Upper lobe of left lung (tissue), 6 donors: ENCODE data around the gene SCNN1G. TPM values are rescaled to one million over a fixed set of nuclear protein-coding genes. Genes with fewer than 3 reads are reported as not detected.

Experiments used
- ATAC-seq, 2 donors: fragments of 200-7000 bp; cut with Tn5 transposase; one replicate each; pipeline ENCODE4 v1.9.1; 2022; ENCODE audit warnings: mild to moderate bottlenecking in 2 of 2, moderate library complexity in 2 of 2; ENCODE audit not compliant: low FRiP score in 2 of 2
- DNase-seq, 2 donors: peaks; one replicate each; pipeline ENCODE4 v3.0.0-alpha.2; 2019 to 2020
- H3K27ac ChIP-seq, 4 donors: fragments of 200-600 bp; sonication (generic); one replicate each; pipeline ENCODE4 v1.5.1; 2016 to 2019
- H3K27me3 ChIP-seq, 4 donors: fragments of 200-600 bp; sonication (generic); one replicate each; pipeline ENCODE4 v1.5.1; 2017 to 2019
- H3K36me3 ChIP-seq, 4 donors: fragments of 200-600 bp; sonication (generic); one replicate each; pipeline ENCODE4 v1.5.1; 2016 to 2019
- H3K4me1 ChIP-seq, 4 donors: fragments of 200-600 bp; sonication (generic); one replicate each; pipeline ENCODE4 v1.5.1; 2018 to 2019
- H3K4me3 ChIP-seq, 4 donors: fragments of 200-600 bp; sonication (generic); one replicate each; pipeline ENCODE4 v1.5.1; 2017 to 2019; ENCODE audit warnings: mild to moderate bottlenecking in 2 of 4, moderate library complexity in 1 of 4
- H3K9me3 ChIP-seq, 4 donors: fragments of 200-600 bp; sonication (generic); one replicate each; pipeline ENCODE4 v1.5.1; 2018 to 2019
- EP300 ChIP-seq, 4 donors: sonication (generic); formaldehyde crosslinking; IDR thresholded peaks; one replicate each; pipeline ENCODE4 v1.5.1; 2017; ENCODE audit warnings: antibody characterized with exemption in 4 of 4, control low read depth in 2 of 4
- POLR2A ChIP-seq, 4 donors: fragments of 450-650 bp; IDR thresholded peaks; one replicate each; pipeline ENCODE4 v1.5.1; 2016 to 2017; ENCODE audit warnings: antibody characterized with exemption in 4 of 4, mild to moderate bottlenecking in 2 of 4
- POLR2AphosphoS5 ChIP-seq, 2 donors: sonication (generic); formaldehyde crosslinking; IDR thresholded peaks; one replicate each; pipeline ENCODE4 v1.5.1; 2017; ENCODE audit warnings: antibody characterized with exemption in 2 of 2
- WGBS, 2 donors: methylation state at CpG; one replicate each; pipeline ENCODE4 v1.1.5; 2017 to 2018; 5-methylcytosine and 5-hydroxymethylcytosine counted together
- total RNA-seq, 6 donors: library from RNA; depleted of rRNA in 4 of 6; stranded (reverse); fragments of >200 nt in 4 of 6; gene quantifications; one replicate each; pipeline versions ENCODE4 v1.1.0 to v1.2.1, GENCODE V29; 2016 to 2021
- TF ChIP-seq, protein P1 (sequence below), 6 experiments: fragments of 450-650 bp in 4 of 6; fragments of 200-600 bp in 2 of 6; sonication (generic) in 2 of 6; IDR thresholded peaks; one replicate each; pipeline ENCODE4 v1.5.1; 2016 to 2019; ENCODE audit warnings: antibody characterized with exemption in 6 of 6
- donor health status: DM: no; HTN: no; CAD: no; lungs with moderate emphysema.
- donor health status: DM: no; HTN: yes; CAD: no; lungs with severe emphysema.

The SCNN1G gene
- total RNA-seq, 6 donors from 2014 or later, result 10.8 to 16.8 (median 13.8) TPM

DNA sequence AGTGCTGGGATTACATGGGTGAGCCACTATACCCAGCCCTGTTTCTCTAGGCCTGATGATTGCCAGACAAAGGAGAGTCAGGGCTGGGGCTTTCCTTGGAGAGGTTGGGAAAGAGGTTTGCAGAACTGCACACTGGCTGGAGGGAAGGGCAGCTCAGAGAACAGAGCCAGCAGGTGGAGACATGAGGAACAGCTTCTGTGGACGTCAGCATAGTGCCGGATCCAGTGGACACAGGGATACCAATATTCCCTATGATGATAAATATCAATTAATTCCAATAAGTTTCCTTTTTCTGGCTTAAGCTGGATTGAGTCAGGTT is 76.3 kb downstream of the SCNN1G start:
- Histone ChIP-seq H3K9me3 (no peaks in the 10 kb centered on the region), H3K4me1 (no peaks in the 10 kb centered on the region), H3K36me3 (no peaks in the 10 kb centered on the region), H3K27ac (no peak overlapping the region), H3K4me3 (no peak overlapping the region), H3K27me3 (no peaks in the 10 kb centered on the region)
- TF ChIP-seq POLR2A (IDR thresholded peaks at IDR 0.05) (no peak), POLR2AphosphoS5 (IDR thresholded peaks at IDR 0.05) (no peak), EP300 (IDR thresholded peaks at IDR 0.05) (no peak)
- TF ChIP-seq, protein P1, sequence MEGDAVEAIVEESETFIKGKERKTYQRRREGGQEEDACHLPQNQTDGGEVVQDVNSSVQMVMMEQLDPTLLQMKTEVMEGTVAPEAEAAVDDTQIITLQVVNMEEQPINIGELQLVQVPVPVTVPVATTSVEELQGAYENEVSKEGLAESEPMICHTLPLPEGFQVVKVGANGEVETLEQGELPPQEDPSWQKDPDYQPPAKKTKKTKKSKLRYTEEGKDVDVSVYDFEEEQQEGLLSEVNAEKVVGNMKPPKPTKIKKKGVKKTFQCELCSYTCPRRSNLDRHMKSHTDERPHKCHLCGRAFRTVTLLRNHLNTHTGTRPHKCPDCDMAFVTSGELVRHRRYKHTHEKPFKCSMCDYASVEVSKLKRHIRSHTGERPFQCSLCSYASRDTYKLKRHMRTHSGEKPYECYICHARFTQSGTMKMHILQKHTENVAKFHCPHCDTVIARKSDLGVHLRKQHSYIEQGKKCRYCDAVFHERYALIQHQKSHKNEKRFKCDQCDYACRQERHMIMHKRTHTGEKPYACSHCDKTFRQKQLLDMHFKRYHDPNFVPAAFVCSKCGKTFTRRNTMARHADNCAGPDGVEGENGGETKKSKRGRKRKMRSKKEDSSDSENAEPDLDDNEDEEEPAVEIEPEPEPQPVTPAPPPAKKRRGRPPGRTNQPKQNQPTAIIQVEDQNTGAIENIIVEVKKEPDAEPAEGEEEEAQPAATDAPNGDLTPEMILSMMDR (IDR thresholded peaks at IDR 0.05), result no peak
- DNase-seq (peak in 1 of 2 donors; percentile 35), ATAC-seq (no peak)
- 74 to 82% methylated on average over 2 of the region's 2 CpGs for WGBS, 2 donors

Other genes with a start within 250 kb of the SCNN1G start
- gene USP31, start 33.3 kb upstream of the SCNN1G start, total RNA-seq, result 10 to 100 TPM in 5 of 6 donors, 1 to 10 TPM in 1; 8.8 to 20.2 (median 15.0) TPM
- gene SCNN1B, start 119.6 kb downstream of the SCNN1G start, total RNA-seq, result 10 to 100 TPM; 40.3 to 82.0 (median 56.7) TPM